ENCODE data around the gene SMIM22.

Gene SMIM22

DNA sequence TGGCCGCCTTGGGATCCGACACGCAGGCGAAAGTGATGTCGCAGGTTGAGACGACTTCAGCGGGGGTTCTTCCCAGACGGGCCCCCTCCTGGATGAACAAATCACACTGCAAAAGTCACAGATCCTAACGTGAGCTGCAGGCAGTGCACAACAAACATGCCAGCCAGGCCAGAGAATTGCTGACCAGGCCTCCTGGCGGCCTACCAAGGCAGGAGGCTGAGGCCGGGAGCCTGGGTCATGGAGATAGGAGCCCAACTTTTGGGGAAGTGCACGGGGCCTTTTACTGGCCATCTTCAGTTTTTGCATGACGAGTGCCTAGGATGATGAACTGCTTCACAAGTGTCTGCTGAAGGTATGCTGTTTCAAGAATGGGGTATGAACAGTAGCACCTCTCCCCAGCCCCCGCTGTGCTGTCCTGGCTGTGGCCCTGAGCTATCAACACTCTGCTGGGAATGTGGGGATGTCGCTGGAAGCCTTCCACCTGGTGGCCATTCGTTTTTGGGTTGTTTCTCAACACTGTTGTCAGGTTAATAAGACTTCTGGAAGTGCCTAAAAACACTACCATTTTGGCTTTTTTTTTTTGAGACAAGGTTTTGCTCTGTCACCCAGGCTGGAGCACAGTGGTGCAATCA lies 19.5 kb downstream of the SMIM22 start:
- no peak for DNase-seq (ENCODE audit: low read depth)

DNA sequence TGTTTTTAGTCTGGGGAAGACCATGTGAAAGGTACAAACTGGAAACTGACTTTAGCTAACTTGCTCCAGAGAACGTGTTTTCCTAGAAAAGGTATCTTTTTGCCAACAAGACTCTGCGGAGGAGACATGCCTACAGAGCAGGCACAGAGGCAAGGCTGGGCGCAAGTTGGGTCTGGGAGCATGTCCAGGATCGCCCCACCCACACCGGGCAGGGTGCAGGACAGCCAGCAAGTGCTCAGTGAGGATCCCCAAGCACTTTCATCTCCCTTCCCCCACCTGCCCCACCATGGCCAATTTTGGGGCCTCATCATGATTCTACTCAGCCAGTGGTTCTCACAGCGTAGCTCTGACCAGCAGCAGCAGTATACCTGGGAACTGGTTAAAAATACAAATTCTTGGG lies 25.5 kb downstream of the SMIM22 start:
- no peak for DNase-seq (ENCODE audit: low read depth)

DNA sequence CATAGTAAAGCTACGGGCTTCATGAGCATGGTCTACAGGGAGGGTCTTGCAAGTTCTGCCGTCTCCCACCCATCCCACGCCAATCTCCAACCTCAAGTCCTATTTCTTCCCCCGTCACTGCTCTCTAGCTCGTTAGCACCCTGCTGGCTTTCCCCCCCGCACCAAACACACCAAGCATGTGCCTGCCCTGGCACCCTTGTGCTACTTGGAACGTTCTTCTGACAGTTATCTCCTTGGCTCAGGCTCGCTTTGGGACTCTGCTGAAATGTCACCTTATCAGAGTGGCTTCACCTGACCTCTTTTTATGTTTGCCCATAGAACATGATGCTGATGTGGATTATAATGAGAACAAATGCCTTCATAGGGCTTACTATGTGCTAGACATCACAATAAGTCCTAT lies 30.0 kb downstream of the SMIM22 start:
- no peak for DNase-seq (ENCODE audit: low read depth)

DNA sequence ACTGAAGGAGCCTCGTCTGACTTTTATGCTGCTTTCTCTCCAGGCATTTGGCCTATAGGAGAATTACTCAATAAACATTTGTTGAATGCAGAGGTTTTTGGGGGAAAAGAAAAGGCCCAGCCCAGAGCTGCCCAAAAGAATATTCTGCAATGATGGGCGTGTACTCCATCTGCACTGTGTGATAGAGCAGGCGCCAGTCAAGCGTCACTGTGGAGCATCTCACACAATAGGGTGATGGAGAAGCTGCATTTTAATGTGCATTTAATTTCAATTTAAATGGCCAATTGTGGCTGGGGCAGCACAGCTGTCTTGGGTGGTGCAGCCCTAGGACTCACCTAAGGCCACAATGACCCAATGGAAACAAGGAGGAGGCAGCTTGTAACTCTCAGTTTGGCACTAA lies 31.4 kb downstream of the SMIM22 start:
- no peak for DNase-seq (ENCODE audit: low read depth)

DNA sequence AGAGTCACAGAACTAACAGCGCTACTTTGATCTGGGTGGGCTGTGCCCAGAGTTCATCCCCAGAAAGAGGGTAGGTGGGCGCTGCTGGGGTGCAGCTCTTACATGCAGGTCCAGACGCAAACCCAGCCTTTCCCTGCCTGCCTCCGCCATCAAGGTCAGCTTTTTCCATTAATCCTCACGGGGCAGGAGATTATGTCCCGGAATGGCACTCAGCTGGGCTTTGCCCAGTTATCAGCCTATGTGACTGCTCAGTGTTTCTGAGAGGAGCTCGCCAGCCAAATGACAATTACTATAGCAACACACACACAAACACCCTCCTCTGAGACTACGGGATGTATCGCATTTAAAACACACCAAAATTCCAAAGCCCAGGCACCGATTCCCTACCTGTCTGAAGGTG lies 31.8 kb downstream of the SMIM22 start:
- no peak for DNase-seq (ENCODE audit: low read depth)

DNA sequence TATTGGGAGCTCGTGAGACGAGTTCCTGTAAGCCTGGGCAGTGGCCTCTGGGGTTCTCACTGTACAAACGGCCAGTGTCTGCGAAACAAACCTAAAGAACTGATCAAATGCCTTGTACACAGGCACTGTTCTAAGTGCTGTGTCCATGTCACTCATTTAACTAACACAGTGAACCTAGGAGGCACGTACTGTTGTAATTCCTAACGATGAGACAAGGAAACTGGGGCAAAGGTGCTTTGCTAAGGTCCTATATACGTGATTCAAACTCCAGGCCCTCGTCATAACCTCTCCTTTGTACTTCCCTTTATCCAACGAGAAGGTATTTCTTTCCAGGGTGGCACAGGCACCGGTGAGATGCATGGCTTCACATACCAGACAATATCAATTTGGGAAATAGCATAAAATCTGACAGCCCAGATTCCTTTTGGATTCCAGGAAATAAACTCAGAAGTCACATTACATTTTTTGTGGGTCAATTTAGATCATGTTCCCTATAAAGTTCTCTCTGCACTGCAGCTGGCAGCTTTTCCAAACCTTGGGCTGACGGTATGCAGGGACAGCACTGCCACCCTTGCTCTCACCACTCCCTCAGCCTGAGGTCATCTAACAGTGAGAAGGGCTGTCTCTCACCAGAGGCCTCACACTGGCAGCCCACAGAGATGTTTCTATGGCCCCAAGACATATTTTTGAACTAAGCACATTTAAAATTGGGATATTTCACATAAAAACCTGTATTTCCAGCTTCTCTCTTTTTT lies 33.6 kb downstream of the SMIM22 start:
- no peak for DNase-seq (ENCODE audit: low read depth)

DNA sequence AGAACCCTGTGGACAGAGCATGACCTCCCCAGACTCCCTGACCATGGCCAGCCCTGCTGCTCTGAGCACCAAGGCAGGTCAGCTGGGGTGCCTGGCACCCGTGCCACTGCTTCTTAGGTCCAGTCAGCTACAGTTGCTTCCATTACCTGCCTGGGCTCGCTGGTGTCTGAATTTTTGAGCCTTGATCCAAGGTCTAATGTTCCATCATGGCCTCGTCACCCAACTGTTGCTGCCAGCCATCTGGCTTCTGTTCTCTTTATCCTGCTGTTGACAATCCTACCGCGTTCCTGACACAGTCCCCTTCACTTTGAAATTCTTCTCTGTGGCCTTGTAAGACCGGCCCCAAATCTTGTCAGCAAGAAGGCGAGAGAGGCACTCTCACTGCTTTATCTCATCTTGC lies 35.2 kb downstream of the SMIM22 start:
- no peak for DNase-seq (ENCODE audit: low read depth)

DNA sequence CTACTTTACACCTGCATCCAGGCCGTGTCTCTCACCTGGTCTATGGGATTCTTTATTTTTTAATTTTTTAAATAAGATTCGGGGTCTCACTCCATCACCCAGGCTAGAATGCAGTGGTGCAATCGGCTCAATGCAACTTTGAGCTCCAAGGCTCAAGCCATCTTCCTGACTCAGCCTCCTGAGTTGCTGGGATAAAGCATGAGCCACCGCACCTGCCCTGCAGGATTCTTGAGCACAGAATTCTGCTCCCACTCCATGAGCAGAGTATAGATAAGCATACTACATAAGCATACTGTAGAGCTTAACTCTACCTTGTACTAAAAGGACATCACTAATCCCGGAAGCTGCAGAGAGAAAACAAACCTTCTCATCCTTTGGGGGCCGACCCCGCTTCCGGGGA lies 36.4 kb downstream of the SMIM22 start:
- DNase-seq (ENCODE audit: low read depth), result no peak

DNA sequence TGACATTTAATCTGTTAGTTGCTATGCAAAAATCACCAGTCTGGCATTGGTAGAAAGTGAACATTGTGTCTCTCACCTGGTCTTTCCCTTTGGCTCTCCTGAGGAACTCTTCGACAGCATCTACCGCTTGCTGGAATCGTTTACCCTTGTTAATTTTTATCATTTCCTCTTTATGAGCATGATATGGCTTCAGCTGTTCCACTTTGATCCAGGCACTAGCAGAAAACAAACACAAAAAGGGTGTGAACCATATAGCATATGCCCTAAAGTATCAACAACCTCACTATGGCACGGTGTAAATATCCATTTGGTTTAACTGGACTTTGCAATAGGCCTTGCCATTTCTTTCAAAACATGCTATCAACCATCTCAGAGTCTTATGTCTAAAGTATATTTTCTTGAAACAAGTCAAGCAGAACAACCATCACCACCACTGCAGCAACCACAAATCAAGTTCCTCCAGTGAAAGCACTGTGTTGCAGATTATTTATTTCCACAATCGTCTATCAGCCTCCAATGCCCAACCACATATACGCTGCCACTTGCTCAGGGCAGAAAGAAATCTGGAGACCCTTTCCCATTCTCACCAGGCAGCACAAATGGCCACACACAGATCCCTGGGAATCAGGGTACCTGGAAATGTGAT lies 37.7 kb downstream of the SMIM22 start:
- DNase-seq (ENCODE audit: low read depth), result no peak

DNA sequence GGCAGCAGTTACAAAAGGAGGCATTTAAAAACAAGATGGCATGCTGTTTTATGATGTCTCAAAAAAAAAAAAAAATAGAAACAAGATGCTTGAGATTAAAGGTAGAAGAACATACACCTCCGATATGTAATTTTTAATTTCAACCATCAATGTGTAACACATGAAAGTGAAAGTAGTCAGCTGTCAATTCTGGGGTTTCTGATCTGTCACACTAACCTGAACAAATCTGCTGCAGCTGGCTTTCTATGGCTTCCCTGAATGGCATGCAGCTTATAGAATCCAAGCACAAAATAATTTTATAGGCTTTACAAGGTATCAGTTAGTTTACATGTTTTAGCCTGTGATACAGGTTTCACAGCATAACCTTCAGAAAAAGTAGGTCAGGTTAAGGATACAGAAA lies 38.4 kb downstream of the SMIM22 start:
- DNase-seq (ENCODE audit: low read depth), result no peak

DNA sequence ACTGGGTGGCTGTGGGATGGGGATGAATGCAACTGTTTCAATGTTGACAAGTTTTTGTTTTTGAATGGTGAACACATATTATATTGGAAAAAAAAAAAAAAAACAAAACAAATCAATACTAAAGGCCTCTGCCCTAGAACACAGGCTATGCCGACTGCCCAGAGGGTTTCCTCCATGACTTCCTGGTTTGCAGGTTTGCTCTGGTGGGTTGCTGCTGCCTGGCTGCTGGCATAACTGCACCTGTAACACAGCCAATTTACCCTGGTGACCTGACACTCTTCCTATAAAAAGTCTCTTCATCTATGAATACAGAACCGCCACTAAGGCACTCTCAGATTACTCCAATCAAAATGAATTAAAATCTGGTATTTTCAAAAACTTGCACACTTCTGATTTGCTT lies 41.6 kb downstream of the SMIM22 start:
- no peak for DNase-seq (ENCODE audit: low read depth)

DNA sequence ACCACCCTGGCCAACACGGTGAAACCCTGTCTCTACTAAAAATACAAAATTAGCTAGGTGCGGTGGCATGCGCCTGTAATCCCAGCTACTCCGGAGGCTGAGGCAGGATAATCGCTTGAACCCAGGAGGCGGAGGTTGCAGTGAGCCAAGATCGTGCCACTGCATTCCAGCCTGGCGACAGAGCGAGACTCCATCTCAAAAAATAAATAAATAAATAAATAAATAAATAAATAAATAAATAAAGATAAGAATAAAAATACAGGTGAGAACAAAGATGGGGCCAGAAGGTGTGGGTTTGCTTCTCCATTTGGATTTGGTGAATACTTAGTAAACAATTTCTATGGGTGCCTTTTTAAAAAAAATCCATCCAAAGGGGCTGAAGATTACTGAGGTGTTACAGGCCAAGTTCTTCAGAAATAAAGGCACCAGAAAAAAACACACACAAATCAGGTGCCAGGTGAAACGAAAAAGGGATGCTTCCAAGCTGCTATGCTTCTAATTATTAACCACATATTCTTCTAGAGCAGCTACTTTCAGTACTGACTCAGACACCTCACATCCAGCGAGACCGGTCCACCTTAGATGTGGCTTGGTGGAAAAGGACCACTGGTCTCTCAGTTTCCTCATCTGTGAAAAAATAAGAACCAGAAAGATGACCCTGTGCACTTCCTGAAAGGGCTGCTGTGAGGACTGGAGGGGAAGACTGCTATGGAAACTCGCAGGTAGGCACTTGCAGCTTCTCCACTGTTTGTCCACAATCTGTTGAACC lies 42.7 kb downstream of the SMIM22 start:
- DNase-seq (ENCODE audit: low read depth), result no peak

DNA sequence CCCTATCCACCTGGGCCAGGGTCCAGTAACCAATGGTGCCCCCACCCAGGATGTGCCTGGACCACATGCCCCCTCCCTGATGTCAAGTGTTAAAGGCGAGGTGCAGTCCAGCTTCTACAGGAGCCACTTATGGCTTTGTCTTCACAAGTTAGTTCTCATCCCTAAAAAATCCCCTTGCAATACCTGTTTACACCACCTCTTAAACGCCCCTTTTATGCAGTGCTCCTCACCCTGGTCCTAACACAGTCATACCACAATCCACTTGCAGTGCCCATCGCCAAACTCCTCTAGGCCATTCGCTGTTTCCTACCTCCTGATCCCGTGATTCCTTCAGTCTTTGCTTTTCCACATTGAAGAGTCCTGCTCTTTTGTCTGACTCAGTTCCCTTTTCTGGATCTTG lies 44.8 kb downstream of the SMIM22 start:
- no peak for DNase-seq (ENCODE audit: low read depth)

DNA sequence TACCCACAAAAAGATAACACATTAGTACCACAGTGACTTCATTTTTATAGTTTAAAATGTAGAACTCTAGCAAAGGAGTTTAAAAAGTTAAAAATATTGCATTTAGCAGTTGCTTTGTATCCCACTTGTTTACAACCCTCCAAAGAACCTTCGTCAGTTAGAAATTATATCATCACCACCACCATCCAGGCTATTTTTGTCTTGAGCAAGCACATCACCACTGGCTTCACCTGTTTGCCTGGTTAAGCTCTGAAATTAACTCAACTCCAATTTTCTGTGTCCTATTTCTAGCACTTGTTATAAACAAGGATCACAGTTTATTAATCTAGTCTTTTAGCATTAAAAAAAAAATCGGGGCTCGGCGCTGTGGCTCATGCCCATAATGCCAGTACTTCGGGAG lies 45.8 kb downstream of the SMIM22 start:
- no peak for DNase-seq (ENCODE audit: low read depth)
